G401 (cell line): Measurements from ENCODE around the gene SPECC1L. TPM values are rescaled to one million over a fixed set of nuclear protein-coding genes. Genes with fewer than 3 reads are reported as not detected.
"Not testable (repeated sequence)": the region's sequence is repeated elsewhere in the genome, so short reads cannot be mapped to it uniquely, and the experiment has no call there.

Experiments used
- DNase-seq: peaks from one replicate; pipeline ENCODE4 v3.0.0-alpha.2; 2015; ENCODE audit warnings: low spot score
- in situ Hi-C: cut with HindIII; loops from 2 replicates; pipeline ENCODE4 v1.10.0; 2016; ENCODE audit warnings: low sequenced_read_pairs, mixed read lengths
- total RNA-seq: library from RNA; depleted of rRNA; stranded (reverse); fragments of >200 nt; shearing (Covaris generic); gene quantifications from 2 replicates; pipeline ENCODE4 v1.2.3, GENCODE V29; 2014

SPECC1L gene
- total RNA-seq, 1 experiment from 2014 or later, result 12.0 TPM

GRCh38 chr22:24310969-24311368 is 40.3 kb downstream of the SPECC1L start:
- no peak for DNase-seq
- in situ Hi-C loops, result no loop called here

- in situ Hi-C loops, result no loop called here
- DNase-seq, result no peak
Measured at GRCh38 chr22:24315367-24315966, 44.8 kb downstream of the SPECC1L start.

GRCh38 chr22:24316264-24316663 is 45.6 kb downstream of the SPECC1L start:
- in situ Hi-C loops, DNase-seq: not testable (repeated sequence)

GRCh38 chr22:24317511-24317910 is 46.9 kb downstream of the SPECC1L start:
- DNase-seq, in situ Hi-C loops: not testable (repeated sequence)

DNA sequence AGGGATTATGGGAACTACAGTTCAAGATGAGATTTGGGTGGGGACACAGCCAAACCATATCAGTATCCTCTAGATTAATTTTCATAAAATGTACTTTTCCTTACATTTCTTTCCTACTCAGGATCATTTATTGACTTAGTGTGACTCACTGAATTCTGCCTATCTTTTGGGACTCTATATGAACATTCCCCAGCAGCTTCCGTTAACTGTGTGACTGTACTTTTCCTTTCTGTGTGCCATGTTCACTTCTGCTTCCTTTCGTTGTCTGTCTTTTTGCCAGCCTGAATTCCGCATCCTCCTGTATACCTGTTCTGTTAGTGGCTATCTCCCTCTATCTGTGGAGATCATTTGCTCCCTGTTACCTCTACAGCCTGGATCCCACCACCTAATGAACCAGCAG is 48.8 kb downstream of the SPECC1L start:
- DNase-seq, result no peak
- in situ Hi-C loops, result no loop called here

DNA sequence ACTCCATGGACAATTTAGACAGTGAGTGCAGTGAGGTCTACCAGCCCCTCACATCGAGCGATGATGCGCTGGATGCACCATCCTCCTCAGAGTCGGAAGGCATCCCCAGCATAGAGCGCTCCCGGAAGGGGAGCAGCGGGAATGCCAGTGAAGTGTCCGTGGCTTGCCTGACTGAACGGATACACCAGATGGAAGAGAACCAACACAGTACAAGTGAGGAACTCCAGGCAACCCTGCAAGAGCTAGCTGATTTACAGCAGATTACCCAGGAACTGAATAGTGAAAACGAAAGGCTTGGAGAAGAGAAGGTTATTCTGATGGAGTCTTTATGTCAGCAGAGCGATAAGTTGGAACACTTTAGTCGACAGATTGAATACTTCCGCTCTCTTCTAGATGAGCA is 51.4 kb downstream of the SPECC1L start:
- peak; percentile 73 for DNase-seq
- in situ Hi-C loops, result no loop called here

- DNase-seq, result peak; percentile 30
- in situ Hi-C loops, result no loop called here
Measured at GRCh38 chr22:24322522-24322921, 51.9 kb downstream of the SPECC1L start.

GRCh38 chr22:24323233-24323632 is 52.6 kb downstream of the SPECC1L start:
- no peak for DNase-seq
- in situ Hi-C loops, result no loop called here

GRCh38 chr22:24323695-24324094 is 53.1 kb downstream of the SPECC1L start:
- DNase-seq, result no peak
- in situ Hi-C loops, result no loop called here

- no peak for DNase-seq
- in situ Hi-C loops, result no loop called here
Measured at GRCh38 chr22:24324137-24324536, 53.5 kb downstream of the SPECC1L start.

DNA sequence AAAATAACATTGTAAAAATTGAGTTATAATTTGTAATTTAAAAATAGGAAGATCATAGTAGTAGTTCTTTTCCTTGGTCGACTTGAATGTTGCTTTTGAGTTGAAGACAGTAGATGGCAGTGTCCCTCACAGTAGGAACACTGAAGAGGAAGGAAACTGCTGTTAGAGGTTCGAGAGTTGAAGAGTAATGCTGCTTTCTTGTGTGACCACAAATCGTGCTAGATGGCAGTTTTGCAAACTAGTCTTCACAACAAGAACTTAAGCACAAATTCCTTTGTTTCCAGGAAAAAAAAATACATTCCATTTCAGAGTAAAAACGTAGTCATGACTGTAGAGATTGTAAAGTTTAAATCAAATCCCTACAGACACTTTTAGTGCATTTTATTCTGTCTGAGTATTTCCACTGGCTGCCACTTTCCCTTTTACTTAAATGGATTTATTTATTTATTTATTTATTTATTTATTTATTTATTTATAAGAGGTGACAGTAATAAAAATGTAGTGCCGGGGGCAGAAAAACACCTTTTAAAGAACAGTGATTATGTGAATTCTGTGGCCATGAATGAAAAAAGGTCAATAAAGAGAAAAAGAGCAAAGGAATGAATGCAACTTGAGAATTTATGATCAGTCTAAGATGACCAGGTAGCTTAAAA is 54.6 kb downstream of the SPECC1L start:
- in situ Hi-C loops, result no loop called here
- peak; percentile 60 for DNase-seq

DNA sequence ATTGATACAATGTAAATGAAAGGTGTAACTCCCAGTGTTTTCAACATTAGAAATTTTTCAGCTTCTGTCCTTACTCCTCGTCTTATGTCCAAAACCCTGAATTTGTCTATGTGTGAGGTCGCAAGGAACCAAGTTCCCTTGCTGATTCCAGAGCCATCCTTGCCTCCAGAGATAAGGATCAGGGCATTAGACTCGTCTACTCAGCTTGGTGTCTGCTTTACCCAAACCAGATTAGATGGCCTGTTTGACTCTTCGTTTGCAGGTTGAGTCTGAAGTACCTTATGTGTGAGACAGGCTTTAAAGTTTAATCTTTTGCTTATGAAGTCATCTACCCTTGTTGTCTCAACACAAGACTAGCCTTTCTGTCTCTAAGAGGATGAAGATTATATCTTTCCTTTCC is 55.6 kb downstream of the SPECC1L start:
- in situ Hi-C loops, result no loop called here
- DNase-seq, result no peak

- in situ Hi-C loops, result no loop called here
- no peak for DNase-seq
Measured at GRCh38 chr22:24327832-24328231, 57.2 kb downstream of the SPECC1L start.

- in situ Hi-C loops, result no loop called here
- DNase-seq, result no peak
Measured at GRCh38 chr22:24329453-24329852, 58.8 kb downstream of the SPECC1L start.

DNA sequence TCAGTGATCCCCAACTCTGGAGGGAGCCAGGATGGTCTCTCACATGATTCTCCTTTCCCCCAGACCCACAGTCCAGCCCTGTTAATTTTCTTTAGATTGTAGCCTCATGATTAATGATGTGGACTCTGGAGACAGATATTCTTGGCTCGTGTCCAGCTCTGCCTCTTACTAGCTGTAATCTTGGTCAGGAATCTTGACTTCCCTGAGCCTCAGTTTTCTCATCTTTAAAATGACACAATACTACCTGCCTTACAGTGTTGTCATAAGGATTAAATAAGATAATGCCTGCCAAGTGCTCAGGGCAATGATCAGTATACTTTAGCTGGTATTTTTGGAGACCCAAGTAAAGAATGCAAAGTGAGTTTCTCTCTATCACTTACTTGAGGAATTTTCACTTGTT is 60.0 kb downstream of the SPECC1L start:
- in situ Hi-C loops, result no loop called here
- DNase-seq, result no peak

DNA sequence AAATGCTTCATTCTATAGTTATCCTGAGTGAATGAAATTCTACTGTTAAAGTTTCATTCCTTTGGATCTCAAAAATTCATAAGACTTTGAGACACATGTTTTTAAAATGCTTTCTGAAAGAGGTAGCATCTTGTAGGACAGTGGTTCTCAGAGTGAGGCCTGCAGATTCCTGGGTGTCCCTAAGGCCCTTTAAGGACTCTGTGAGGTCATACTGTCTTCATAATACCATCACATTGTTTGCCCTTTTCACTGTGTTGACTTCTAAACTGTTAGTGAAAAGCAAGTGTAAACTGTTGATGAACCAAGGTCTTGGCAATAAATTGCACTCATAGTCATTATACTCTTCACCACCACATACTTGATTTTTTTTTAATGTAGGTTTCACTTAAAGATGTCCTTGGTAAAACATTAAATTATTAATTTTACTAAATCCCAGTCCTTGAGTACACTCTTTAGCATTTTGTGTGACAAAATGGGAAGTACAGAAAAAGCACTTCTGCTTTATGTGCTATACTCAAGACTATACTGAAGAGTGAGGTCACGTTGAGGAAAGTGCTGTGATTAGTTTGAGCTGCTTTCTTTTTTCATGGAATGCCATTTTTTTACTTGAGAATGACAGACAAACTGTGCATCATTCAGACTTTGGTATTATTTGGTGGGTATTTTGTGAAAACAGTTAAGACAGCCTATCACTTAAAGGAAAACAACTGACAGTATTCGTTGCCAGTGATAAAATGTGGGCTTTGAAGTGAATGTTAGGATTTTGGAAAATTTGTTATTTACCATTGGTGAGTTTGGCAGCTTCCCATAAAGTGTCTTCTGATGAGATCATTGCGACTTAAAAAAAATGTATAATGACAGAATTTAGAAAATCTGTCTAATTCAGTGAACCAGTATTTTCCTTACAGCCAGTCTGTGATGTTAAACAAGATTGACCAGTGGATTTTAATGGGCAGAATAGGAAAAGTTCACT is 61.1 kb downstream of the SPECC1L start:
- no peak for DNase-seq
- in situ Hi-C loops, result no loop called here

- in situ Hi-C loops, result no loop called here
- no peak for DNase-seq
Measured at GRCh38 chr22:24333301-24333700, 62.7 kb downstream of the SPECC1L start.

DNA sequence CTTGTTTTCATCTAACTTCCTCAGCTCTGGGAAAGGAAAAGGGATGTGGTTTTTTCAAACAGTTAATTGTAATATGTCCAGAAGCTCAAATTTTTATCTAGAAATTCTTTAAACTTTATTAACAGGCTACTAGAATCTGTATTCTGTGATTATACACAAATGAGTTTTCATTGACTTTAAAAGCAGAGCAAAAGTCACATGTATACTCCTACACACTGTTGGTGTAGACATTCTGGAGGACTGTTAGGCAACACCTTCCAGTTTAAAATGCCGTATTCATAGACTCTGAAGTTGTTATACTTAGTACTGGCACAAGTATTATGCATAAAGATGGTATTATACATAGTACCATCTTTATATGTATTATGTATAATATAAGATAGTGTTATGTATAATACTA is 64.9 kb downstream of the SPECC1L start:
- DNase-seq, result no peak
- in situ Hi-C loops, result no loop called here

GRCh38 chr22:24337894-24338645 is 67.4 kb downstream of the SPECC1L start:
- in situ Hi-C loops, result no loop called here
- DNase-seq, result no peak
